SK-N-SH (cell line): ENCODE data around the gene FAM234A. TPM values are rescaled to one million over a fixed set of nuclear protein-coding genes. Genes with fewer than 3 reads are reported as not detected.

Experiments
- CTCF ChIA-PET: fragments of 300-600, 350-600 bp; formaldehyde crosslinking; extraction: SDS; loops from one replicate; lab custom pipeline; 2021; lab: Yijun Ruan, JAX
- POLR2A ChIA-PET: fragments of 350-600 bp; sonication (Branson Sonifier 250); formaldehyde crosslinking; extraction: SDS; loops from one replicate; lab custom pipeline; 2020; ENCODE audit warnings: antibody characterized with exemption, inconsistent platforms; lab: Yijun Ruan, JAX
- DNase-seq: peaks from one replicate; pipeline ENCODE4 v3.0.0; 2012
- H2AFZ ChIP-seq: fragments of 200-600 bp; sonication (generic); 2 replicates; pipeline ENCODE4 v1.8.1; 2016; ENCODE audit warnings: antibody characterized with exemption, mild to moderate bottlenecking, low read depth
- H3F3A ChIP-seq: fragments of 200-600 bp; sonication (generic); replicated peaks from 2 replicates; pipeline ENCODE3; 2016; ENCODE audit warnings: antibody characterized with exemption, mild to moderate bottlenecking; ENCODE audit not compliant: insufficient read depth
- H3K27ac ChIP-seq, 2 experiments: fragments of 200-500 bp in 1 of 2; fragments of 200-600 bp in 1 of 2; sonication (Bioruptor generic) in 1 of 2; sonication (generic), shearing (Covaris generic) in 1 of 2; 2 replicates each; pipeline versions ENCODE4 v1.5.1 to v1.6.1; 2014 to 2016; ENCODE audit warnings: low read depth in 2 of 2, inconsistent platforms in 1 of 2, low read length in 1 of 2, mild to moderate bottlenecking in 1 of 2, mixed read lengths in 1 of 2
- H3K27me3 ChIP-seq: fragments of 200-600 bp; sonication (generic), shearing (Covaris generic); 2 replicates; pipeline ENCODE4 v1.6.1; 2016; ENCODE audit warnings: mixed run types; ENCODE audit not compliant: insufficient read depth
- H3K36me3 ChIP-seq, 2 experiments: fragments of 200-500 bp in 1 of 2; fragments of 200-600 bp in 1 of 2; sonication (Bioruptor generic) in 1 of 2; sonication (generic) in 1 of 2; replicated peaks in 1 of 2; 2 replicates each; pipeline versions ENCODE3 to v1.5.1; 2014 to 2016; ENCODE audit warnings: low read length in 1 of 2, mild to moderate bottlenecking in 1 of 2; ENCODE audit not compliant: insufficient read depth in 2 of 2, control insufficient read depth in 1 of 2
- H3K4me1 ChIP-seq, 2 experiments: fragments of 200-500 bp in 1 of 2; fragments of 200-600 bp in 1 of 2; sonication (Bioruptor generic) in 1 of 2; sonication (generic), shearing (Covaris generic) in 1 of 2; 2 replicates each; pipeline versions ENCODE4 v1.5.1 to v1.6.1; 2014 to 2016; ENCODE audit warnings: low read depth in 1 of 2, low read length in 1 of 2, mixed run types in 1 of 2; ENCODE audit not compliant: insufficient read depth in 2 of 2, control insufficient read depth in 1 of 2
- H3K4me2 ChIP-seq: fragments of 200-600 bp; sonication (generic), shearing (Covaris generic); 2 replicates; pipeline ENCODE4 v1.6.1; 2017; ENCODE audit warnings: mixed run types
- H3K4me3 ChIP-seq, 2 experiments: fragments of 200-500 bp in 1 of 2; fragments of 200-600 bp in 1 of 2; sonication (Bioruptor generic) in 1 of 2; sonication (generic), shearing (Covaris generic) in 1 of 2; 2 replicates each; pipeline versions ENCODE4 v1.5.1 to v1.8.1; 2014 to 2016; ENCODE audit warnings: low read depth in 2 of 2, inconsistent platforms in 1 of 2, low read length in 1 of 2, mild to moderate bottlenecking in 1 of 2, mixed read lengths in 1 of 2, moderate library complexity in 1 of 2
- H3K79me2 ChIP-seq: fragments of 200-600 bp; sonication (generic); 2 replicates; pipeline ENCODE4 v1.8.1; 2017; ENCODE audit warnings: mild to moderate bottlenecking; ENCODE audit not compliant: insufficient read depth
- H3K9ac ChIP-seq: fragments of 200-600 bp; sonication (generic); 2 replicates; pipeline ENCODE4 v1.6.1; 2017; ENCODE audit warnings: mixed run types
- H3K9me2 ChIP-seq: fragments of 200-600 bp; sonication (generic); 2 replicates; pipeline ENCODE4 v1.6.1; 2017; ENCODE audit warnings: mixed run types
- H3K9me3 ChIP-seq: fragments of 200-600 bp; sonication (generic); 2 replicates; pipeline ENCODE4 v1.6.1; 2017; ENCODE audit warnings: mixed run types, mild to moderate bottlenecking, moderate library complexity
- H4K20me1 ChIP-seq: fragments of 200-600 bp; sonication (generic); 2 replicates; pipeline ENCODE4 v1.6.1; 2017; ENCODE audit warnings: mild to moderate bottlenecking, mixed run types; ENCODE audit not compliant: insufficient read depth
- ELF1 ChIP-seq: IDR thresholded peaks from 2 replicates; pipeline ENCODE4 v1.4.0; 2012
- FOXJ3 ChIP-seq: sonication (generic); formaldehyde crosslinking; IDR thresholded peaks from 2 replicates; pipeline ENCODE4 v1.5.1; 2020; ENCODE audit warnings: mild to moderate bottlenecking, missing genetic modification reagents
- GATA2 ChIP-seq: sonication (generic); formaldehyde crosslinking; IDR thresholded peaks from 2 replicates; pipeline ENCODE4 v1.5.0; 2020; ENCODE audit warnings: mild to moderate bottlenecking, missing genetic modification reagents
- JUND ChIP-seq: IDR thresholded peaks from 2 replicates; pipeline ENCODE4 v1.4.0; 2012
- REST ChIP-seq: IDR thresholded peaks from 2 replicates; pipeline ENCODE4 v1.6.1; 2012; ENCODE audit warnings: mild to moderate bottlenecking, low read depth, low read length, moderate library complexity
- RFX5 ChIP-seq: IDR thresholded peaks from 2 replicates; pipeline ENCODE4 v1.6.1; 2012; ENCODE audit warnings: mild to moderate bottlenecking, improper control_type of control experiment, low read length
- SMC3 ChIP-seq: IDR thresholded peaks from 2 replicates; pipeline ENCODE4 v1.6.1; 2012; ENCODE audit warnings: low read depth, low read length, improper control_type of control experiment
- TAF1 ChIP-seq: IDR thresholded peaks from 2 replicates; pipeline ENCODE4 v1.6.1; 2012; ENCODE audit warnings: low read depth, mild to moderate bottlenecking, low read length, moderate library complexity, borderline replicate concordance
- TCF12 ChIP-seq: IDR thresholded peaks from 2 replicates; pipeline ENCODE4 v1.4.0; 2012
- TEAD4 ChIP-seq: IDR thresholded peaks from 2 replicates; pipeline ENCODE4 v1.4.0; 2012; ENCODE audit warnings: mild to moderate bottlenecking, borderline replicate concordance; ENCODE audit not compliant: insufficient read depth
- USF1 ChIP-seq: IDR thresholded peaks from 2 replicates; pipeline ENCODE4 v1.4.0; 2012; ENCODE audit warnings: low read depth, borderline replicate concordance
- ZBTB33 ChIP-seq: IDR thresholded peaks from 2 replicates; pipeline ENCODE4 v1.4.0; 2012; ENCODE audit warnings: low read depth, borderline replicate concordance
- WGBS: methylation state at CpG from one replicate; pipeline ENCODE4 v1.1.6; 2017; ENCODE audit warnings: low lambda C conversion rate; 5-methylcytosine and 5-hydroxymethylcytosine counted together
- polyA plus RNA-seq, 3 experiments: library from polyadenylated mRNA; depleted of rRNA; stranded (reverse); fragments of >200 nt; gene quantifications; 2 replicates each; pipeline ENCODE4 v1.2.3, GENCODE V29; 2012
- TF ChIP-seq, protein P1 (sequence below): IDR thresholded peaks from 2 replicates; pipeline ENCODE4 v1.4.0; 2012; ENCODE audit warnings: low read depth

Gene FAM234A
- polyA plus RNA-seq, 1 of the 3 experiments (the other 2 are of a cell fraction): 126 TPM

- no peak for TF ChIP-seq REST
Observed at GRCh38 chr16:193441-193840, 41.2 kb upstream of the FAM234A start (continued).

- no peak for DNase-seq
- WGBS: 95% methylated on average over 6 of the region's 6 CpGs
- Histone ChIP-seq H4K20me1 (peaks cover 9% of the 10 kb centered on the region; the same call in 1 of the 2 replicates), H3K4me2 (no peak overlapping the region), H2AFZ (no peak overlapping the region), H3K36me3 (peaks cover 54 to 58% of the 10 kb centered on the region in 2 experiments), H3F3A (peaks cover 16% of the 10 kb centered on the region), H3K4me1 (no peaks in the 10 kb centered on the region), H3K9ac (no peak overlapping the region), H3K27me3 (no peaks in the 10 kb centered on the region), H3K27ac (no peak overlapping the region), H3K9me2 (no peaks in the 10 kb centered on the region), H3K79me2 (peaks cover 14% of the 10 kb centered on the region; the same call in 1 of the 2 replicates)
- POLR2A ChIA-PET: no interaction called here
- CTCF ChIA-PET: interaction anchor here (1.7 to 4.9 kb wide), 2 partner anchors 13 to 88 kb away, joined by 4 to 44 read pairs; partner anchors contain the start of gene HBQ1
- TF ChIP-seq TEAD4 (no peak), GATA2 (CRISPR knock-in tag) (no peak), ZBTB33 (no peak), FOXJ3 (CRISPR knock-in tag) (no peak), TCF12 (no peak), TAF1 (no peak), JUND (no peak), SMC3 (no peak), RFX5 (no peak), REST (no peak), USF1 (no peak), ELF1 (no peak)
- TF ChIP-seq, protein P1, sequence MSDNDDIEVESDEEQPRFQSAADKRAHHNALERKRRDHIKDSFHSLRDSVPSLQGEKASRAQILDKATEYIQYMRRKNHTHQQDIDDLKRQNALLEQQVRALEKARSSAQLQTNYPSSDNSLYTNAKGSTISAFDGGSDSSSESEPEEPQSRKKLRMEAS: no peak
- TF ChIP-seq, all 33 proteins: peak for 0
- Histone ChIP-seq H3K4me3 (no peak overlapping the region), H3K9me3 (no peaks in the 10 kb centered on the region)
Observed at GRCh38 chr16:194516-194915, 40.1 kb upstream of the FAM234A start.
